Measurements from ENCODE around the gene UBE2L3. TPM values are rescaled to one million over a fixed set of nuclear protein-coding genes. Genes with fewer than 3 reads are reported as not detected.

The UBE2L3 gene
- polyA plus RNA-seq, 4 donors: 54.0 to 82.1 (median 64.7) TPM

- 84 to 93% (median 93%) methylated on average over 5 to 6 of the region's 6 CpGs for WGBS, 3 donors
- no peak for DNase-seq
These were observed 104.7 kb downstream of the UBE2L3 start for GRCh38 chr22:21672107-21672629.

More at GRCh38 chr22:21672107-21672629, 104.7 kb downstream of the UBE2L3 start:
- H3K4me3 ChIP-seq (ENCODE audit: low read depth in 1 of 3, low read length in 3 of 3): no peak overlapping the region
- no peak overlapping the region for H3K27ac ChIP-seq (ENCODE audit: low read depth in 1 of 3, low read length in 2 of 3)
- no peaks in the 10 kb centered on the region for H3K27me3 ChIP-seq (ENCODE audit: control insufficient read depth in 3 of 3, insufficient read depth in 3 of 3, low read length in 3 of 3)
- H3K36me3 ChIP-seq (ENCODE audit: control insufficient read depth in 3 of 3, insufficient read depth in 2 of 3, low read depth in 1 of 3, low read length in 3 of 3): peaks cover 19 to 68% (median 22%) of the 10 kb centered on the region in 3 donors
- no peak for FAIRE-seq
- peaks cover 0 to 3% of the 10 kb centered on the region in 2 donors for H3K9me3 ChIP-seq (ENCODE audit: control insufficient read depth in 2 of 2, insufficient read depth in 1 of 2, low read depth in 1 of 2, low read length in 1 of 2)
- peaks cover 0 to 3% (median 0%) of the 10 kb centered on the region in 3 donors for H3K4me1 ChIP-seq (ENCODE audit: control insufficient read depth in 3 of 3, insufficient read depth in 2 of 3, low read depth in 1 of 3, low read length in 2 of 3)

Other genes with a start within 250 kb of the UBE2L3 start
- under 1 TPM in 2 of 4 donors, not detected in 2; 0.01 to 0.07 TPM for gene RIMBP3B, start 184.0 kb upstream of the UBE2L3 start, polyA plus RNA-seq
- gene HIC2, start 150.3 kb upstream of the UBE2L3 start, polyA plus RNA-seq: 10 to 100 TPM in 1 of 4 donors, 1 to 10 TPM in 2, under 1 TPM in 1; 0.81 to 28.6 (median 1.5) TPM
- 1 to 10 TPM; 2.0 to 6.0 (median 4.4) TPM for gene TMEM191C, start 100.3 kb upstream of the UBE2L3 start, polyA plus RNA-seq
- under 1 TPM in 2 of 4 donors, not detected in 2; 0.04 to 0.06 TPM for gene RIMBP3C, start 16.3 kb upstream of the UBE2L3 start, polyA plus RNA-seq
- gene YDJC, start 62.3 kb downstream of the UBE2L3 start, polyA plus RNA-seq: 10 to 100 TPM; 34.5 to 46.7 (median 42.2) TPM
- under 1 TPM; 0.21 to 0.40 (median 0.25) TPM for gene CCDC116, start 65.0 kb downstream of the UBE2L3 start, polyA plus RNA-seq
- 100 to 1,000 TPM in 1 of 4 donors, 10 to 100 TPM in 3; 25.9 to 125 (median 49.8) TPM for gene SDF2L1, start 74.6 kb downstream of the UBE2L3 start, polyA plus RNA-seq
- 10 to 100 TPM; 24.9 to 50.1 (median 32.5) TPM for gene PPIL2, start 98.3 kb downstream of the UBE2L3 start, polyA plus RNA-seq
- 1 to 10 TPM in 3 of 4 donors, under 1 TPM in 1; 0.22 to 2.3 (median 1.5) TPM for gene YPEL1, start 168.1 kb downstream of the UBE2L3 start, polyA plus RNA-seq

Measured in small intestine (tissue), 7 donors.